BE2C (cell line): ENCODE measurements around the gene PPP4R3B.
"Not testable (repeated sequence)": the region's sequence is repeated elsewhere in the genome, so short reads cannot be mapped to it uniquely, and the experiment has no call there.

Source experiments
- DNase-seq: peaks from one replicate; pipeline ENCODE4 v3.0.0-alpha.2; 2020
- H3K27me3 ChIP-seq: fragments of 250-450 bp; sonication (Bioruptor Pico); 2 replicates; pipeline ENCODE4 v1.5.1; 2020; ENCODE audit warnings: mild to moderate bottlenecking
- H3K36me3 ChIP-seq: fragments of 250-450 bp; sonication (Bioruptor Pico); 2 replicates; pipeline ENCODE4 v1.5.1; 2020; ENCODE audit warnings: mild to moderate bottlenecking
- H3K4me1 ChIP-seq: fragments of 250-450 bp; sonication (Bioruptor Pico); 2 replicates; pipeline ENCODE4 v1.5.1; 2020
- H3K4me3 ChIP-seq: 2 replicates; pipeline ENCODE4 v1.5.1; 2011; ENCODE audit warnings: low read depth, low read length
- H3K9me3 ChIP-seq: fragments of 250-450 bp; sonication (Bioruptor Pico); 2 replicates; pipeline ENCODE4 v1.5.1; 2020
- CTCF ChIP-seq: IDR thresholded peaks from 2 replicates; pipeline ENCODE4 v1.5.1; 2012; ENCODE audit warnings: mild to moderate bottlenecking, low read depth, low read length

PPP4R3B gene

GRCh38 chr2:55556809-55557208 lies 60.6 kb downstream of the PPP4R3B start:
- Histone ChIP-seq H3K27me3 (no peaks in the 10 kb centered on the region), H3K4me3 (no peak overlapping the region), H3K4me1 (no peaks in the 10 kb centered on the region), H3K9me3 (no peaks in the 10 kb centered on the region), H3K36me3 (peaks cover 3% of the 10 kb centered on the region; the same call in 1 of the 2 replicates)
- no peak for DNase-seq
- no peak for TF ChIP-seq CTCF

- TF ChIP-seq CTCF: no peak
- 0 out of 2 replicates have a peak, but pooled peaks cover 3% of the 10 kb centered on the region for H3K36me3 ChIP-seq
- no peaks in the 10 kb centered on the region for H3K9me3 ChIP-seq
- no peak overlapping the region for H3K4me3 ChIP-seq
- no peaks in the 10 kb centered on the region for H3K27me3 ChIP-seq
- H3K4me1 ChIP-seq: no peaks in the 10 kb centered on the region
- no peak for DNase-seq
Observed at GRCh38 chr2:55555977-55556376, 61.4 kb downstream of the PPP4R3B start.

GRCh38 chr2:55553321-55553720 lies 64.1 kb downstream of the PPP4R3B start:
- H3K9me3 ChIP-seq: no peaks in the 10 kb centered on the region
- no peaks in the 10 kb centered on the region for H3K27me3 ChIP-seq
- no peak overlapping the region for H3K4me3 ChIP-seq
- no peak for DNase-seq
- no peaks in the 10 kb centered on the region for H3K4me1 ChIP-seq
- H3K36me3 ChIP-seq: 0 out of 2 replicates have a peak, but pooled peaks cover 3% of the 10 kb centered on the region
- no peak for TF ChIP-seq CTCF

GRCh38 chr2:55550368-55551102 lies 66.9 kb downstream of the PPP4R3B start:
- Histone ChIP-seq H3K4me1 (no peaks in the 10 kb centered on the region), H3K9me3 (no peaks in the 10 kb centered on the region), H3K36me3 (no peaks in the 10 kb centered on the region), H3K27me3 (no peaks in the 10 kb centered on the region), H3K4me3 (no peak overlapping the region)
- no peak for TF ChIP-seq CTCF
- DNase-seq: no peak

- not testable (repeated sequence) for H3K36me3 ChIP-seq, H3K9me3 ChIP-seq, H3K27me3 ChIP-seq, DNase-seq, H3K4me1 ChIP-seq, H3K4me3 ChIP-seq
Observed at GRCh38 chr2:55547679-55548078, 69.7 kb downstream of the PPP4R3B start.

- Histone ChIP-seq H3K9me3 (no peaks in the 10 kb centered on the region), H3K4me3 (no peak overlapping the region), H3K27me3 (no peaks in the 10 kb centered on the region), H3K36me3 (no peaks in the 10 kb centered on the region), H3K4me1 (no peaks in the 10 kb centered on the region)
- no peak for DNase-seq
- no peak for TF ChIP-seq CTCF
Observed at GRCh38 chr2:55547001-55547400, 70.4 kb downstream of the PPP4R3B start.
